Heart right ventricle (tissue), 16 donors: ENCODE results near the gene USP6NL. TPM values are rescaled to one million over a fixed set of nuclear protein-coding genes. Genes with fewer than 3 reads are reported as not detected.

Source experiments
- ATAC-seq, 8 donors: fragments of 200-7000 bp; cut with Tn5 transposase; one replicate each; pipeline ENCODE4 v1.9.1; 2020; ENCODE audit warnings: mild to moderate bottlenecking in 8 of 8, moderate library complexity in 8 of 8, moderate number of reproducible peaks in 1 of 8
- DNase-seq, 2 donors: peaks; one replicate each; pipeline ENCODE4 v3.0.0-alpha.2; 2020
- H3K27ac ChIP-seq, 10 donors: fragments of 200-600 bp; sonication (generic) in 2 of 10; one replicate each; pipeline versions ENCODE4 v1.5.0 to v1.8.0; 2020 to 2022; ENCODE audit warnings: mild to moderate bottlenecking in 3 of 10
- H3K27me3 ChIP-seq, 7 donors: fragments of 200-600 bp; one replicate each; pipeline ENCODE4 v1.8.0; 2021 to 2022; ENCODE audit warnings: mild to moderate bottlenecking in 2 of 7
- H3K36me3 ChIP-seq, 9 donors: fragments of 200-600 bp; sonication (generic) in 1 of 9; one replicate each; pipeline versions ENCODE4 v1.5.0 to v1.8.0; 2020 to 2022; ENCODE audit warnings: mild to moderate bottlenecking in 2 of 9
- H3K4me1 ChIP-seq, 9 donors: fragments of 200-600 bp; sonication (generic) in 1 of 9; one replicate each; pipeline versions ENCODE4 v1.5.0 to v1.8.0; 2020 to 2022; ENCODE audit warnings: mild to moderate bottlenecking in 4 of 9
- H3K4me3 ChIP-seq, 10 donors: fragments of 200-600 bp; sonication (generic) in 2 of 10; one replicate each; pipeline versions ENCODE4 v1.5.0 to v1.8.0; 2020 to 2022; ENCODE audit warnings: mild to moderate bottlenecking in 7 of 10, moderate library complexity in 2 of 10
- H3K9me3 ChIP-seq, 11 donors: fragments of 200-600 bp in 10 of 11; sonication (generic) in 2 of 11; one replicate each; pipeline versions ENCODE4 v1.5.0 to v1.8.0; 2013 to 2022; ENCODE audit warnings: mild to moderate bottlenecking in 2 of 11, control low read depth in 1 of 11, moderate library complexity in 1 of 11
- CTCF ChIP-seq, 9 donors: fragments of 200-600 bp; sonication (generic) in 2 of 9; IDR thresholded peaks; one replicate each; pipeline versions ENCODE4 v1.5.0 to v1.8.0; 2021 to 2022; ENCODE audit warnings: antibody characterized with exemption in 9 of 9, mild to moderate bottlenecking in 5 of 9, moderate library complexity in 1 of 9
- WGBS, 2 donors: extraction: QIAGEN DNeasy Blood & Tissue Kit; methylation state at CpG; one replicate each; pipeline ENCODE4 v1.1.7; 2013; ENCODE audit warnings: inconsistent platforms in 1 of 2; 5-methylcytosine and 5-hydroxymethylcytosine counted together
- intact Hi-C, 10 donors: fragments of 100-400 bp; cut with DNase I; formaldehyde crosslinking; loops; one replicate each; pipeline versions ENCODE4 v1.11.1 to v1.14.2; 2022
- polyA plus RNA-seq, 2 donors: library from polyadenylated mRNA; stranded (reverse); fragments of 200-250 nt; gene quantifications; one replicate each; pipeline ENCODE4 v1.2.3, GENCODE V29; 2013
- total RNA-seq, 10 donors: library from RNA; stranded (reverse); fragmentation: NEBNext Ultra II Directional in 3 of 10; extraction: Animal tissue kit (Norgen Biotek cat#: 25700) in 3 of 10; gene quantifications; one replicate each; pipeline versions ENCODE4 v1.2.1 to v1.2.4, GENCODE V29; 2021 to 2023
- donor health status: Arrhythmogenic right ventricular cardiomyopathy.
- donor health status: ischemic (EF 13 %, LVEDD 7.1; RV severe dilation, severe dysfunction).
- donor health status: healthy with polysubstance abuse.
- donor health status: DM: no; HTN: yes; CAD: no.
- donor health status: DM: no; HTN: no; CAD: no.
- donor health status: ischemic (EF 25% LVEDD 6.9; RV normal size, moderate dysfunction).
- donor health status: ischemic (EF 25% LVEDD 5.7; RV mildly dilated, moderate dysfunction).
- donor health status: healthy.
- donor health status: DM: yes; HTN: yes; CAD: no.
- donor health status: Ischemic cardiomyopathy.
- donor health status: ischemic (EF 35%, LVEDD 5.7; RV mildly dilated, moderate dysfunction).
- donor health status: nonischemic (EF 11% LVEDD 7.7; RV severe dilation, severe dysfunction).
- donor health status: DM: yes; HTN: yes; CAD: no.
- donor health status: PGD.
- donor health status: ischemic (EF 29% LVEDD 5.4; RV normal size, mild dysfunction).
- donor health status: nonischemic (EF 23%, LVEDD 6.1; RV moderate dilation, normal function).

The USP6NL gene
- total and polyA plus RNA-seq, 12 donors = 1.8 to 11.1 (median 8.2) TPM

- no peaks in the 10 kb centered on the region for H3K36me3 ChIP-seq
- H3K27ac ChIP-seq = no peak overlapping the region
- no peaks in the 10 kb centered on the region for H3K4me1 ChIP-seq
- TF ChIP-seq CTCF (IDR thresholded peaks at IDR 0.05) = no peak
- H3K4me3 ChIP-seq = no peak overlapping the region
- 75 to 80% methylated on average over 24 to 27 of the region's 27 CpGs for WGBS, 2 donors
- no peaks in the 10 kb centered on the region for H3K9me3 ChIP-seq
- ATAC-seq = no peak
- intact Hi-C loops = no loop called here
- H3K27me3 ChIP-seq = peaks cover 0 to 40% (median 21%) of the 10 kb centered on the region in 7 donors
- no peak for DNase-seq
These were observed 166.8 kb downstream of the USP6NL start for GRCh38 chr10:11444531-11445228.

GRCh38 chr10:11444155-11444530, 167.3 kb downstream of the USP6NL start:
- no peaks in the 10 kb centered on the region for H3K9me3 ChIP-seq
- peaks cover 0 to 35% (median 21%) of the 10 kb centered on the region in 7 donors for H3K27me3 ChIP-seq
- ATAC-seq (no peak), DNase-seq (no peak)
- no peaks in the 10 kb centered on the region for H3K4me1 ChIP-seq
- no peak overlapping the region for H3K4me3 ChIP-seq
- TF ChIP-seq CTCF (IDR thresholded peaks at IDR 0.05) = no peak
- intact Hi-C loops = no loop called here
- H3K27ac ChIP-seq = no peak overlapping the region
- H3K36me3 ChIP-seq = no peaks in the 10 kb centered on the region
- 91 to 93% methylated on average over 11 of the region's 11 CpGs for WGBS, 2 donors

- Histone ChIP-seq H3K4me1 (no peaks in the 10 kb centered on the region), H3K36me3 (no peaks in the 10 kb centered on the region), H3K27ac (no peak overlapping the region), H3K4me3 (no peak overlapping the region), H3K9me3 (no peaks in the 10 kb centered on the region), H3K27me3 (peaks cover 0 to 30% (median 15%) of the 10 kb centered on the region in 7 donors)
- no peak for ATAC-seq
- no peak for TF ChIP-seq CTCF (IDR thresholded peaks at IDR 0.05)
- 94 to 95% methylated on average over 23 of the region's 23 CpGs for WGBS, 2 donors
- no peak for DNase-seq
- intact Hi-C loops = no loop called here
These were observed 167.8 kb downstream of the USP6NL start for GRCh38 chr10:11443468-11444154.

GRCh38 chr10:11442001-11442773, 169.3 kb downstream of the USP6NL start:
- Histone ChIP-seq H3K9me3 (no peaks in the 10 kb centered on the region), H3K36me3 (no peaks in the 10 kb centered on the region), H3K27ac (no peak overlapping the region), H3K4me3 (no peak overlapping the region), H3K4me1 (no peaks in the 10 kb centered on the region), H3K27me3 (peaks cover 0 to 16% (median 9%) of the 10 kb centered on the region in 7 donors)
- no peak for TF ChIP-seq CTCF (IDR thresholded peaks at IDR 0.05)
- 92% methylated on average over 16 of the region's 16 CpGs for WGBS, 2 donors
- intact Hi-C loops = no loop called here
- no peak for DNase-seq
- ATAC-seq = no peak
